Body of pancreas (tissue), 4 donors: ENCODE measurements around the gene RBM19.

Experiments used
- POLR2A ChIP-seq, 3 donors: fragments of 450-650 bp; IDR thresholded peaks; one replicate each; pipeline ENCODE4 v1.6.1; 2016; ENCODE audit warnings: antibody characterized with exemption in 3 of 3, mild to moderate bottlenecking in 2 of 3
- TF ChIP-seq, protein P1 (sequence below), 7 experiments: fragments of 450-650 bp in 4 of 7; fragments of 200-600 bp in 3 of 7; sonication (generic) in 3 of 7; IDR thresholded peaks; one replicate each; pipeline ENCODE4 v1.5.1; 2016 to 2019; ENCODE audit warnings: antibody characterized with exemption in 7 of 7

DNA sequence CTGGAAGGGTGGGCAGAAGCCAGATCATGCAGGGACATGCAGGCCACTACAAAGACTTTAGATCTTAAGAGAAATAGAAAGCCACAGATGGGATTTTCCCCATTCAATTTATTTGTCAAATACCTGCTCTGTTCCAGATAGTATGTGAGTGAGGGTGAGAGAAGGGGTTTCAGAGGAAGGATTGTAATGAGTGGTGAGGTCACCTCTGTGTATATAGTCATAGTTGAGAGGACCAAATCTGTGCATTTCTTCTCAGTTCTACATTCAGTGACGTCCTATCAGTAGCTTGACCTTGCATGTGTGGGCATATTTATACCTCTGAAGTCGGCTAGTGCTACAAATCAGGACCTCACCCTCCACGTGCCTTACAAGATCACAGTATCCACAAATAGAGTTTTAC, 31.2 kb upstream of the RBM19 start:
- TF ChIP-seq, protein P1, sequence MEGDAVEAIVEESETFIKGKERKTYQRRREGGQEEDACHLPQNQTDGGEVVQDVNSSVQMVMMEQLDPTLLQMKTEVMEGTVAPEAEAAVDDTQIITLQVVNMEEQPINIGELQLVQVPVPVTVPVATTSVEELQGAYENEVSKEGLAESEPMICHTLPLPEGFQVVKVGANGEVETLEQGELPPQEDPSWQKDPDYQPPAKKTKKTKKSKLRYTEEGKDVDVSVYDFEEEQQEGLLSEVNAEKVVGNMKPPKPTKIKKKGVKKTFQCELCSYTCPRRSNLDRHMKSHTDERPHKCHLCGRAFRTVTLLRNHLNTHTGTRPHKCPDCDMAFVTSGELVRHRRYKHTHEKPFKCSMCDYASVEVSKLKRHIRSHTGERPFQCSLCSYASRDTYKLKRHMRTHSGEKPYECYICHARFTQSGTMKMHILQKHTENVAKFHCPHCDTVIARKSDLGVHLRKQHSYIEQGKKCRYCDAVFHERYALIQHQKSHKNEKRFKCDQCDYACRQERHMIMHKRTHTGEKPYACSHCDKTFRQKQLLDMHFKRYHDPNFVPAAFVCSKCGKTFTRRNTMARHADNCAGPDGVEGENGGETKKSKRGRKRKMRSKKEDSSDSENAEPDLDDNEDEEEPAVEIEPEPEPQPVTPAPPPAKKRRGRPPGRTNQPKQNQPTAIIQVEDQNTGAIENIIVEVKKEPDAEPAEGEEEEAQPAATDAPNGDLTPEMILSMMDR (IDR thresholded peaks at IDR 0.05) = no peak
- TF ChIP-seq POLR2A (IDR thresholded peaks at IDR 0.05) = no peak
